Astrocyte (in vitro differentiated cells and primary cell): ENCODE data around the gene MSLN. TPM values are rescaled to one million over a fixed set of nuclear protein-coding genes. Genes with fewer than 3 reads are reported as not detected.

Experiments used
- DNase-seq: peaks from one replicate; pipeline ENCODE4 v3.0.0-alpha.2; 2010; ENCODE audit warnings: low read depth
- FAIRE-seq: peaks from 2 replicates; lab custom pipeline; 2011; peaks lifted over from hg19 to GRCh38; lab: Jason Lieb, UNC
- H2AFZ ChIP-seq: 2 replicates; pipeline ENCODE4 v1.6.0; 2012; ENCODE audit warnings: low read depth, low read length, inconsistent platforms
- H3K27ac ChIP-seq: 2 replicates; pipeline ENCODE4 v1.5.1; 2011; ENCODE audit warnings: low read depth, low read length, inconsistent platforms
- H3K27me3 ChIP-seq: 2 replicates; pipeline ENCODE4 v1.6.0; 2011; ENCODE audit warnings: low read length, inconsistent platforms; ENCODE audit not compliant: insufficient read depth
- H3K36me3 ChIP-seq: 2 replicates; pipeline ENCODE4 v1.5.1; 2011; ENCODE audit warnings: low read length, inconsistent platforms; ENCODE audit not compliant: insufficient read depth
- H3K4me1 ChIP-seq: 2 replicates; pipeline ENCODE4 v1.5.1; 2011; ENCODE audit warnings: low read length, inconsistent platforms; ENCODE audit not compliant: insufficient read depth
- H3K4me2 ChIP-seq: 2 replicates; pipeline ENCODE4 v1.6.0; 2012; ENCODE audit warnings: low read length, inconsistent platforms
- H3K4me3 ChIP-seq: 2 replicates; pipeline ENCODE4 v1.5.1; 2011; ENCODE audit warnings: low read depth, mild to moderate bottlenecking, low read length, inconsistent platforms; ENCODE audit not compliant: insufficient read depth
- H3K79me2 ChIP-seq: 2 replicates; pipeline ENCODE4 v1.6.0; 2012; ENCODE audit warnings: mild to moderate bottlenecking, low read length, inconsistent platforms; ENCODE audit not compliant: insufficient read depth
- H3K9ac ChIP-seq: 2 replicates; pipeline ENCODE4 v1.6.0; 2012; ENCODE audit warnings: mild to moderate bottlenecking, low read length, inconsistent platforms
- H3K9me3 ChIP-seq: 2 replicates; pipeline ENCODE4 v1.5.1; 2012; ENCODE audit warnings: low read depth, mild to moderate bottlenecking, low read length, inconsistent platforms; ENCODE audit not compliant: insufficient read depth
- H4K20me1 ChIP-seq: 2 replicates; pipeline ENCODE4 v1.6.0; 2012; ENCODE audit warnings: low read length, inconsistent platforms; ENCODE audit not compliant: insufficient read depth
- H3K27ac Mint-ChIP-seq: one replicate; pipeline ENCODE4 v1.8.0; 2021; ENCODE audit warnings: mild to moderate bottlenecking, mixed read lengths; ENCODE audit not compliant: unreplicated experiment
- H3K27me3 Mint-ChIP-seq: one replicate; pipeline ENCODE4 v1.8.0; 2021; ENCODE audit warnings: low read depth, mixed read lengths; ENCODE audit not compliant: unreplicated experiment
- H3K36me3 Mint-ChIP-seq: one replicate; pipeline ENCODE4 v1.8.0; 2021; ENCODE audit warnings: low read depth, mixed read lengths; ENCODE audit not compliant: unreplicated experiment
- H3K4me1 Mint-ChIP-seq: one replicate; pipeline ENCODE4 v1.8.0; 2021; ENCODE audit warnings: low read depth, mixed read lengths; ENCODE audit not compliant: unreplicated experiment
- H3K4me3 Mint-ChIP-seq: one replicate; pipeline ENCODE4 v1.8.0; 2021; ENCODE audit warnings: mild to moderate bottlenecking, moderate library complexity, mixed read lengths; ENCODE audit not compliant: unreplicated experiment
- H3K9me3 Mint-ChIP-seq: one replicate; pipeline ENCODE4 v1.8.0; 2021; ENCODE audit warnings: mild to moderate bottlenecking, mixed read lengths; ENCODE audit not compliant: unreplicated experiment
- CTCF ChIP-seq: IDR thresholded peaks from 2 replicates; pipeline ENCODE4 v1.5.1; 2011; ENCODE audit warnings: low read depth, mild to moderate bottlenecking, inconsistent platforms, low read length, moderate library complexity; ENCODE audit not compliant: insufficient read depth
- EZH2 ChIP-seq: IDR thresholded peaks from 2 replicates; pipeline ENCODE4 v1.6.1; 2012; ENCODE audit warnings: mild to moderate bottlenecking, low read length, inconsistent platforms; ENCODE audit not compliant: insufficient read depth
- total RNA-seq: library from RNA; stranded (reverse); gene quantifications from 2 replicates; pipeline ENCODE4 v1.2.1, GENCODE V29; 2021

MSLN gene
- total RNA-seq, 1 donor from 2014 or later, result not detected

- Histone ChIP-seq H3K27ac (no peak overlapping the region), H3K36me3 (no peaks in the 10 kb centered on the region), H3K9ac (peak overlapping the region; percentile 35), H3K4me1 (peaks cover 12% of the 10 kb centered on the region), H3K27me3 (no peaks in the 10 kb centered on the region), H3K9me3 (no peaks in the 10 kb centered on the region), H3K4me2 (peak overlapping the region; percentile 94), H4K20me1 (peaks cover 3% of the 10 kb centered on the region), H3K79me2 (no peaks in the 10 kb centered on the region), H2AFZ (peak overlapping the region; percentile 47), H3K4me3 (peak overlapping the region; percentile 28)
- Mint-ChIP-seq H3K36me3 (peaks cover 5% of the 10 kb centered on the region), H3K27ac (no peak overlapping the region), H3K9me3 (no peaks in the 10 kb centered on the region), H3K27me3 (no peaks in the 10 kb centered on the region), H3K4me3 (peak overlapping the region; percentile 57), H3K4me1 (no peaks in the 10 kb centered on the region)
- peak; percentile 63 for DNase-seq
- no peak for FAIRE-seq
- TF ChIP-seq CTCF (no peak), EZH2 (no peak)
Observed at GRCh38 chr16:728131-728889, 32.2 kb upstream of the MSLN start.

- FAIRE-seq (no peak), DNase-seq (no peak)
- Mint-ChIP-seq H3K4me3 (peak overlapping the region; percentile 34), H3K4me1 (no peaks in the 10 kb centered on the region), H3K9me3 (no peaks in the 10 kb centered on the region), H3K27ac (no peak overlapping the region), H3K27me3 (no peaks in the 10 kb centered on the region), H3K36me3 (peaks cover 5% of the 10 kb centered on the region)
- no peak overlapping the region for H2AFZ ChIP-seq
- peak overlapping the region; percentile 35 for H3K9ac ChIP-seq
- peaks cover 12% of the 10 kb centered on the region for H3K4me1 ChIP-seq
- TF ChIP-seq EZH2, result no peak
- no peak for TF ChIP-seq CTCF
- no peaks in the 10 kb centered on the region for H3K79me2 ChIP-seq
- no peaks in the 10 kb centered on the region for H3K36me3 ChIP-seq
- no peaks in the 10 kb centered on the region for H3K27me3 ChIP-seq
- peak overlapping the region; percentile 94 for H3K4me2 ChIP-seq
- H4K20me1 ChIP-seq, result peaks cover under 1% of the 10 kb centered on the region
- no peak overlapping the region for H3K27ac ChIP-seq
- no peaks in the 10 kb centered on the region for H3K9me3 ChIP-seq
- peak overlapping the region; percentile 28 for H3K4me3 ChIP-seq
Observed at GRCh38 chr16:728890-729744, 31.4 kb upstream of the MSLN start.
